T follicular helper cell (primary cell): ENCODE measurements around the gene WDR26.
"Not testable (repeated sequence)": the region's sequence is repeated elsewhere in the genome, so short reads cannot be mapped to it uniquely, and the experiment has no call there.

Source experiments
- DNase-seq: peaks from one replicate; pipeline ENCODE4 v3.0.0-alpha.2; 2020; ENCODE audit warnings: low read depth
- total RNA-seq, 2 experiments: gene quantifications; one replicate each; lab custom pipeline; 2026; lab: John Stamatoyannopoulos, UW

The WDR26 gene
- total RNA-seq, result 94.4 to 206 reads per million in 2 experiments

- DNase-seq, result peak; percentile 79
Measured at GRCh38 chr1:224434691-224435317, at the start of gene WDR26. WDR26 (minus strand) TSS chr1:224434797.

GRCh38 chr1:224483206-224483605, 48.6 kb upstream of the WDR26 start:
- not testable (repeated sequence) for DNase-seq

GRCh38 chr1:224482619-224483018, 48.0 kb upstream of the WDR26 start:
- no peak for DNase-seq

GRCh38 chr1:224481601-224482000, 47.0 kb upstream of the WDR26 start:
- no peak for DNase-seq

GRCh38 chr1:224480888-224481459, 46.4 kb upstream of the WDR26 start:
- DNase-seq, result not testable (repeated sequence)

- not testable (repeated sequence) for DNase-seq
Measured at GRCh38 chr1:224480200-224480599, 45.6 kb upstream of the WDR26 start.

GRCh38 chr1:224472806-224473205, 38.2 kb upstream of the WDR26 start:
- no peak for DNase-seq

- no peak for DNase-seq
Measured at GRCh38 chr1:224466154-224466553, 31.6 kb upstream of the WDR26 start.

- no peak for DNase-seq
Measured at GRCh38 chr1:224459966-224460365, 25.4 kb upstream of the WDR26 start.

- DNase-seq, result no peak
Measured at GRCh38 chr1:224458996-224459395, 24.4 kb upstream of the WDR26 start.

GRCh38 chr1:224458296-224458695, 23.7 kb upstream of the WDR26 start:
- no peak for DNase-seq

GRCh38 chr1:224457782-224458144, 23.2 kb upstream of the WDR26 start:
- DNase-seq, result no peak

- no peak for DNase-seq
Measured at GRCh38 chr1:224456637-224456953, 22.0 kb upstream of the WDR26 start.

GRCh38 chr1:224454402-224455055, 19.9 kb upstream of the WDR26 start:
- no peak for DNase-seq

- DNase-seq, result no peak
Measured at GRCh38 chr1:224450561-224451350, 16.2 kb upstream of the WDR26 start.

GRCh38 chr1:224450159-224450558, 15.6 kb upstream of the WDR26 start:
- DNase-seq, result no peak

- DNase-seq, result no peak
Measured at GRCh38 chr1:224448453-224449017, 13.9 kb upstream of the WDR26 start.

GRCh38 chr1:224447971-224448370, 13.4 kb upstream of the WDR26 start:
- no peak for DNase-seq

GRCh38 chr1:224447251-224447650, 12.7 kb upstream of the WDR26 start:
- DNase-seq, result no peak

- no peak for DNase-seq
Measured at GRCh38 chr1:224438989-224439388, 4.4 kb upstream of the WDR26 start.

- no peak for DNase-seq
Measured at GRCh38 chr1:224435999-224436398, 1.4 kb upstream of the WDR26 start.

GRCh38 chr1:224435318-224435763, 744 bp upstream of the WDR26 start:
- no peak for DNase-seq
